Astrocyte (in vitro differentiated cells and primary cell): ENCODE data around the gene PRKCI. TPM values are rescaled to one million over a fixed set of nuclear protein-coding genes. Genes with fewer than 3 reads are reported as not detected.

Experiments
- DNase-seq: peaks from one replicate; pipeline ENCODE4 v3.0.0-alpha.2; 2010; ENCODE audit warnings: low read depth
- FAIRE-seq: peaks from 2 replicates; lab custom pipeline; 2011; peaks lifted over from hg19 to GRCh38; lab: Jason Lieb, UNC
- H2AFZ ChIP-seq: 2 replicates; pipeline ENCODE4 v1.6.0; 2012; ENCODE audit warnings: low read depth, low read length, inconsistent platforms
- H3K27ac ChIP-seq: 2 replicates; pipeline ENCODE4 v1.5.1; 2011; ENCODE audit warnings: low read depth, low read length, inconsistent platforms
- H3K27me3 ChIP-seq: 2 replicates; pipeline ENCODE4 v1.6.0; 2011; ENCODE audit warnings: low read length, inconsistent platforms; ENCODE audit not compliant: insufficient read depth
- H3K36me3 ChIP-seq: 2 replicates; pipeline ENCODE4 v1.5.1; 2011; ENCODE audit warnings: low read length, inconsistent platforms; ENCODE audit not compliant: insufficient read depth
- H3K4me1 ChIP-seq: 2 replicates; pipeline ENCODE4 v1.5.1; 2011; ENCODE audit warnings: low read length, inconsistent platforms; ENCODE audit not compliant: insufficient read depth
- H3K4me2 ChIP-seq: 2 replicates; pipeline ENCODE4 v1.6.0; 2012; ENCODE audit warnings: low read length, inconsistent platforms
- H3K4me3 ChIP-seq: 2 replicates; pipeline ENCODE4 v1.5.1; 2011; ENCODE audit warnings: low read depth, mild to moderate bottlenecking, low read length, inconsistent platforms; ENCODE audit not compliant: insufficient read depth
- H3K79me2 ChIP-seq: 2 replicates; pipeline ENCODE4 v1.6.0; 2012; ENCODE audit warnings: mild to moderate bottlenecking, low read length, inconsistent platforms; ENCODE audit not compliant: insufficient read depth
- H3K9ac ChIP-seq: 2 replicates; pipeline ENCODE4 v1.6.0; 2012; ENCODE audit warnings: mild to moderate bottlenecking, low read length, inconsistent platforms
- H3K9me3 ChIP-seq: 2 replicates; pipeline ENCODE4 v1.5.1; 2012; ENCODE audit warnings: low read depth, mild to moderate bottlenecking, low read length, inconsistent platforms; ENCODE audit not compliant: insufficient read depth
- H4K20me1 ChIP-seq: 2 replicates; pipeline ENCODE4 v1.6.0; 2012; ENCODE audit warnings: low read length, inconsistent platforms; ENCODE audit not compliant: insufficient read depth
- H3K27ac Mint-ChIP-seq: one replicate; pipeline ENCODE4 v1.8.0; 2021; ENCODE audit warnings: mild to moderate bottlenecking, mixed read lengths; ENCODE audit not compliant: unreplicated experiment
- H3K27me3 Mint-ChIP-seq: one replicate; pipeline ENCODE4 v1.8.0; 2021; ENCODE audit warnings: low read depth, mixed read lengths; ENCODE audit not compliant: unreplicated experiment
- H3K36me3 Mint-ChIP-seq: one replicate; pipeline ENCODE4 v1.8.0; 2021; ENCODE audit warnings: low read depth, mixed read lengths; ENCODE audit not compliant: unreplicated experiment
- H3K4me1 Mint-ChIP-seq: one replicate; pipeline ENCODE4 v1.8.0; 2021; ENCODE audit warnings: low read depth, mixed read lengths; ENCODE audit not compliant: unreplicated experiment
- H3K4me3 Mint-ChIP-seq: one replicate; pipeline ENCODE4 v1.8.0; 2021; ENCODE audit warnings: mild to moderate bottlenecking, moderate library complexity, mixed read lengths; ENCODE audit not compliant: unreplicated experiment
- H3K9me3 Mint-ChIP-seq: one replicate; pipeline ENCODE4 v1.8.0; 2021; ENCODE audit warnings: mild to moderate bottlenecking, mixed read lengths; ENCODE audit not compliant: unreplicated experiment
- CTCF ChIP-seq: IDR thresholded peaks from 2 replicates; pipeline ENCODE4 v1.5.1; 2011; ENCODE audit warnings: low read depth, mild to moderate bottlenecking, inconsistent platforms, low read length, moderate library complexity; ENCODE audit not compliant: insufficient read depth
- EZH2 ChIP-seq: IDR thresholded peaks from 2 replicates; pipeline ENCODE4 v1.6.1; 2012; ENCODE audit warnings: mild to moderate bottlenecking, low read length, inconsistent platforms; ENCODE audit not compliant: insufficient read depth
- total RNA-seq: library from RNA; stranded (reverse); gene quantifications from 2 replicates; pipeline ENCODE4 v1.2.1, GENCODE V29; 2021

PRKCI gene
- total RNA-seq, 1 donor from 2014 or later: 65.2 TPM

- Histone ChIP-seq H3K79me2 (peaks cover 13% of the 10 kb centered on the region), H3K27ac (no peak overlapping the region)
Observed at GRCh38 chr3:170244576-170244975, 22.4 kb downstream of the PRKCI start.

GRCh38 chr3:170247875-170248274 is 25.7 kb downstream of the PRKCI start:
- H3K4me1 Mint-ChIP-seq: peaks cover 13% of the 10 kb centered on the region
- FAIRE-seq (no peak), DNase-seq (no peak)
- H3K27ac Mint-ChIP-seq: no peak overlapping the region
- no peak overlapping the region for H2AFZ ChIP-seq
- no peak overlapping the region for H3K4me3 ChIP-seq
- H3K79me2 ChIP-seq: peaks cover 16% of the 10 kb centered on the region
- H3K4me2 ChIP-seq: no peak overlapping the region
- peaks cover 2% of the 10 kb centered on the region for H3K36me3 ChIP-seq
- H3K4me3 Mint-ChIP-seq: no peak overlapping the region
- no peak overlapping the region for H3K27ac ChIP-seq
- no peak overlapping the region for H3K9ac ChIP-seq
- no peaks in the 10 kb centered on the region for H3K9me3 Mint-ChIP-seq
- no peaks in the 10 kb centered on the region for H3K27me3 ChIP-seq
- peaks cover 14% of the 10 kb centered on the region for H3K36me3 Mint-ChIP-seq
- no peaks in the 10 kb centered on the region for H3K9me3 ChIP-seq
- H3K4me1 ChIP-seq: no peaks in the 10 kb centered on the region
- TF ChIP-seq CTCF (no peak), EZH2 (no peak)
- no peaks in the 10 kb centered on the region for H3K27me3 Mint-ChIP-seq
- peaks cover 15% of the 10 kb centered on the region for H4K20me1 ChIP-seq

More at GRCh38 chr3:170244576-170244975, 22.4 kb downstream of the PRKCI start:
- no peak overlapping the region for H3K4me3 Mint-ChIP-seq
- DNase-seq (no peak), FAIRE-seq (no peak)
- no peaks in the 10 kb centered on the region for H3K9me3 Mint-ChIP-seq
- H3K27me3 Mint-ChIP-seq: no peaks in the 10 kb centered on the region
- H4K20me1 ChIP-seq: peaks cover 22% of the 10 kb centered on the region
- H3K27ac Mint-ChIP-seq: no peak overlapping the region
- H3K36me3 Mint-ChIP-seq: peaks cover 12% of the 10 kb centered on the region
- H3K4me2 ChIP-seq: no peak overlapping the region
- H3K4me1 Mint-ChIP-seq: peaks cover 13% of the 10 kb centered on the region
- no peaks in the 10 kb centered on the region for H3K27me3 ChIP-seq
- H3K4me1 ChIP-seq: no peaks in the 10 kb centered on the region
- no peak overlapping the region for H3K4me3 ChIP-seq
- H3K36me3 ChIP-seq: peaks cover 6% of the 10 kb centered on the region
- H2AFZ ChIP-seq: no peak overlapping the region
- H3K9me3 ChIP-seq: no peaks in the 10 kb centered on the region
- no peak overlapping the region for H3K9ac ChIP-seq
- TF ChIP-seq EZH2 (no peak), CTCF (no peak)

GRCh38 chr3:170256597-170256996 is 34.4 kb downstream of the PRKCI start:
- TF ChIP-seq CTCF: no peak
- no peak for TF ChIP-seq EZH2
- Mint-ChIP-seq H3K27ac (peak overlapping the region; percentile 60), H3K36me3 (peaks cover 19% of the 10 kb centered on the region)

More at GRCh38 chr3:170256597-170256996, 34.4 kb downstream of the PRKCI start:
- Histone ChIP-seq H2AFZ (no peak overlapping the region), H3K36me3 (peaks cover 3% of the 10 kb centered on the region), H3K4me1 (peaks cover 7% of the 10 kb centered on the region), H4K20me1 (peaks cover 16% of the 10 kb centered on the region), H3K27me3 (no peaks in the 10 kb centered on the region), H3K9ac (no peak overlapping the region), H3K9me3 (no peaks in the 10 kb centered on the region), H3K27ac (no peak overlapping the region), H3K79me2 (peaks cover 27% of the 10 kb centered on the region), H3K4me3 (no peak overlapping the region), H3K4me2 (no peak overlapping the region)
- no peaks in the 10 kb centered on the region for H3K27me3 Mint-ChIP-seq
- peaks cover 4% of the 10 kb centered on the region for H3K9me3 Mint-ChIP-seq
- no peak for DNase-seq
- H3K4me1 Mint-ChIP-seq: peaks cover 16% of the 10 kb centered on the region
- FAIRE-seq: no peak
- H3K4me3 Mint-ChIP-seq: no peak overlapping the region
